Dedifferentiated amniotic fluid mesenchymal stem cell (primary cell): Measurements from ENCODE around the gene CFAP58.

Source experiments
- DNase-seq: peaks from one replicate; pipeline ENCODE4 v3.0.0-alpha.2; 2016; ENCODE audit errors: extremely low spot score

CFAP58 gene

GRCh38 chr10:104371753-104372152 lies 18.1 kb downstream of the CFAP58 start:
- DNase-seq = no peak

GRCh38 chr10:104374591-104374990 lies 21.0 kb downstream of the CFAP58 start:
- no peak for DNase-seq

GRCh38 chr10:104376784-104377300 lies 23.2 kb downstream of the CFAP58 start:
- DNase-seq = no peak

- DNase-seq = no peak
These were observed 26.7 kb downstream of the CFAP58 start for GRCh38 chr10:104380336-104380735.

GRCh38 chr10:104387130-104387888 lies 33.7 kb downstream of the CFAP58 start:
- no peak for DNase-seq

GRCh38 chr10:104388830-104389229 lies 35.2 kb downstream of the CFAP58 start:
- DNase-seq = no peak

GRCh38 chr10:104391150-104391968 lies 37.7 kb downstream of the CFAP58 start:
- no peak for DNase-seq

- DNase-seq = no peak
These were observed 38.3 kb downstream of the CFAP58 start for GRCh38 chr10:104391969-104392296.

- no peak for DNase-seq
These were observed 39.8 kb downstream of the CFAP58 start for GRCh38 chr10:104393387-104393786.

GRCh38 chr10:104396581-104396980 lies 42.9 kb downstream of the CFAP58 start:
- no peak for DNase-seq

- no peak for DNase-seq
These were observed 50.0 kb downstream of the CFAP58 start for GRCh38 chr10:104403636-104404035.

- DNase-seq = peak; percentile 52
These were observed 53.4 kb downstream of the CFAP58 start for GRCh38 chr10:104406715-104407650.

- DNase-seq = no peak
These were observed 59.9 kb downstream of the CFAP58 start for GRCh38 chr10:104413528-104413927.

- no peak for DNase-seq
These were observed 62.0 kb downstream of the CFAP58 start for GRCh38 chr10:104415526-104416165.

GRCh38 chr10:104416851-104417250 lies 63.2 kb downstream of the CFAP58 start:
- DNase-seq = no peak

GRCh38 chr10:104417637-104418292 lies 64.1 kb downstream of the CFAP58 start:
- DNase-seq = no peak

GRCh38 chr10:104424719-104425118 lies 71.1 kb downstream of the CFAP58 start:
- no peak for DNase-seq

GRCh38 chr10:104427989-104428388 lies 74.4 kb downstream of the CFAP58 start:
- no peak for DNase-seq

GRCh38 chr10:104429846-104430245 lies 76.2 kb downstream of the CFAP58 start:
- no peak for DNase-seq

GRCh38 chr10:104430360-104430759 lies 76.7 kb downstream of the CFAP58 start:
- DNase-seq = no peak

- DNase-seq = no peak
These were observed 80.0 kb downstream of the CFAP58 start for GRCh38 chr10:104433669-104434068.
